Non-pigmented ciliary epithelial cell (primary cell): Measurements from ENCODE around the gene KLHL5.
A peak's percentile ranks its signal among the peaks of the same experiment; 100 is the strongest.

Experiments used
- DNase-seq: peaks from one replicate; pipeline ENCODE4 v3.0.0-alpha.2; 2010; ENCODE audit warnings: low read depth

KLHL5 gene

GRCh38 chr4:39044364-39044955 is 17.6 kb upstream of the KLHL5 start:
- peak; percentile 73 for DNase-seq

- no peak for DNase-seq
These were observed 16.8 kb upstream of the KLHL5 start for GRCh38 chr4:39044956-39045826.

- no peak for DNase-seq
These were observed 16.2 kb upstream of the KLHL5 start for GRCh38 chr4:39045827-39046221.

- no peak for DNase-seq
These were observed 15.8 kb upstream of the KLHL5 start for GRCh38 chr4:39046249-39046648.

GRCh38 chr4:39047681-39048080 is 14.4 kb upstream of the KLHL5 start:
- no peak for DNase-seq

- DNase-seq, result no peak
These were observed 13.7 kb upstream of the KLHL5 start for GRCh38 chr4:39048311-39048710.

GRCh38 chr4:39050590-39050989 is 11.4 kb upstream of the KLHL5 start:
- no peak for DNase-seq

GRCh38 chr4:39051492-39051891 is 10.5 kb upstream of the KLHL5 start:
- DNase-seq, result no peak

GRCh38 chr4:39053983-39054382 is 8.0 kb upstream of the KLHL5 start:
- no peak for DNase-seq

- no peak for DNase-seq
These were observed 7.5 kb upstream of the KLHL5 start for GRCh38 chr4:39054497-39054896.

- no peak for DNase-seq
These were observed 6.0 kb upstream of the KLHL5 start for GRCh38 chr4:39056023-39056422.

GRCh38 chr4:39061457-39061856 is 575 bp upstream of the KLHL5 start:
- DNase-seq, result no peak

GRCh38 chr4:39062770-39063097 is 702 bp downstream of the KLHL5 start:
- no peak for DNase-seq

GRCh38 chr4:39063430-39063829 is 1.4 kb downstream of the KLHL5 start:
- no peak for DNase-seq

GRCh38 chr4:39066371-39066770 is 4.3 kb downstream of the KLHL5 start:
- DNase-seq, result no peak

- no peak for DNase-seq
These were observed 5.0 kb downstream of the KLHL5 start for GRCh38 chr4:39067031-39067430.

- DNase-seq, result no peak
These were observed 5.4 kb downstream of the KLHL5 start for GRCh38 chr4:39067451-39067850.

GRCh38 chr4:39068907-39069306 is 6.9 kb downstream of the KLHL5 start:
- no peak for DNase-seq

GRCh38 chr4:39078829-39079228 is 16.8 kb downstream of the KLHL5 start:
- no peak for DNase-seq

GRCh38 chr4:39083164-39083563 is 21.1 kb downstream of the KLHL5 start:
- peak; percentile 30 for DNase-seq

GRCh38 chr4:39085891-39086290 is 23.9 kb downstream of the KLHL5 start:
- DNase-seq, result peak; percentile 20

GRCh38 chr4:39096847-39097246 is 34.8 kb downstream of the KLHL5 start:
- no peak for DNase-seq

GRCh38 chr4:39097290-39097689 is 35.3 kb downstream of the KLHL5 start:
- no peak for DNase-seq

GRCh38 chr4:39102297-39102696 is 40.3 kb downstream of the KLHL5 start:
- no peak for DNase-seq
